Natural killer cell (primary cell): ENCODE measurements around the gene IGFBP7. TPM values are rescaled to one million over a fixed set of nuclear protein-coding genes. Genes with fewer than 3 reads are reported as not detected.

Source experiments
- ATAC-seq, 3 donors: fragments of 150-1000 bp in 2 of 3; fragments of 200-7000 bp in 1 of 3; cut with Tn5 transposase; 1 replicate in 1 of 3; 2 replicates in 2 of 3; pipeline ENCODE4 v1.10.0; 2021; ENCODE audit warnings: mild to moderate bottlenecking in 2 of 3, moderate library complexity in 2 of 3
- DNase-seq, 2 donors: peaks; one replicate each; pipeline versions ENCODE4 v3.0.0 to v3.0.0-alpha.2; 2013 to 2021; ENCODE audit warnings: mixed read lengths in 1 of 2
- H3K27ac ChIP-seq: one replicate; pipeline ENCODE4 v1.5.1; 2013; ENCODE audit warnings: mild to moderate bottlenecking, low read length
- H3K27me3 ChIP-seq: one replicate; pipeline ENCODE4 v1.6.1; 2013; ENCODE audit warnings: low read length; ENCODE audit not compliant: control insufficient read depth, insufficient read depth
- H3K36me3 ChIP-seq: one replicate; pipeline ENCODE4 v1.6.1; 2013; ENCODE audit warnings: low read length; ENCODE audit not compliant: control insufficient read depth, insufficient read depth
- H3K4me1 ChIP-seq: one replicate; pipeline ENCODE4 v1.6.1; 2013; ENCODE audit warnings: low read length; ENCODE audit not compliant: control insufficient read depth, insufficient read depth
- H3K4me3 ChIP-seq: one replicate; pipeline ENCODE4 v1.5.1; 2013; ENCODE audit warnings: low read length
- H3K9me3 ChIP-seq: one replicate; pipeline ENCODE4 v1.6.1; 2013; ENCODE audit warnings: low read length; ENCODE audit not compliant: control insufficient read depth, insufficient read depth
- H3K27ac Mint-ChIP-seq, 2 donors: one replicate each; pipeline ENCODE4 v1.8.0; 2022; ENCODE audit warnings: mild to moderate bottlenecking in 2 of 2, mixed read lengths in 2 of 2, moderate library complexity in 1 of 2
- H3K27me3 Mint-ChIP-seq, 2 donors: one replicate each; pipeline ENCODE4 v1.8.0; 2022; ENCODE audit warnings: low read depth in 2 of 2, mixed read lengths in 2 of 2
- H3K36me3 Mint-ChIP-seq: one replicate; pipeline ENCODE4 v1.8.0; 2022; ENCODE audit warnings: mixed read lengths
- H3K4me1 Mint-ChIP-seq, 2 donors: one replicate each; pipeline ENCODE4 v1.8.0; 2022; ENCODE audit warnings: mixed read lengths in 2 of 2
- H3K4me3 Mint-ChIP-seq: one replicate; pipeline ENCODE4 v1.8.0; 2022; ENCODE audit warnings: mild to moderate bottlenecking, moderate library complexity, mixed read lengths
- H3K9me3 Mint-ChIP-seq, 2 donors: one replicate each; pipeline ENCODE4 v1.8.0; 2022; ENCODE audit warnings: mixed read lengths in 2 of 2
- CTCF ChIP-seq: fragments of 200-600 bp; IDR thresholded peaks from one replicate; pipeline ENCODE4 v1.8.0; 2022; ENCODE audit warnings: antibody characterized with exemption
- WGBS: methylation state at CpG from one replicate; pipeline ENCODE4 v1.1.7; 2013; ENCODE audit warnings: missing lambda C conversion rate; ENCODE audit not compliant: insufficient coverage; 5-methylcytosine and 5-hydroxymethylcytosine counted together
- intact Hi-C: fragments of 100-400 bp; cut with micrococcal nuclease; formaldehyde crosslinking; loops from one replicate; pipeline ENCODE4 v1.14.2; 2022
- total RNA-seq, 4 donors: library from RNA; stranded (reverse); fragments of 120-200 nt in 1 of 4; gene quantifications; one replicate each; pipeline versions ENCODE4 v1.2.3 to v1.2.4, GENCODE V29; 2013 to 2022

Gene IGFBP7
- total RNA-seq, 3 donors from 2014 or later (not counting 1 experiment from before 2014, with no cell fraction given) = 88.8 to 107 (median 101) TPM

- DNase-seq (no peak), ATAC-seq (no peak)
- no peaks in the 10 kb centered on the region for H3K27me3 ChIP-seq
- intact Hi-C loops = no loop called here
- no peaks in the 10 kb centered on the region for H3K36me3 ChIP-seq
- no peak overlapping the region for H3K4me3 ChIP-seq
- Mint-ChIP-seq H3K27ac (no peak overlapping the region), H3K4me1 (peaks cover 78 to 90% of the 10 kb centered on the region in 2 donors), H3K9me3 (no peaks in the 10 kb centered on the region), H3K27me3 (no peaks in the 10 kb centered on the region), H3K36me3 (no peaks in the 10 kb centered on the region), H3K4me3 (no peak overlapping the region)
- H3K27ac ChIP-seq = no peak overlapping the region
- no peaks in the 10 kb centered on the region for H3K9me3 ChIP-seq
- TF ChIP-seq CTCF = no peak
- 33% methylated on average over 1 of the region's 4 CpGs for WGBS
- peaks cover 29% of the 10 kb centered on the region for H3K4me1 ChIP-seq
Measured at GRCh38 chr4:57076646-57077045, 33.5 kb downstream of the IGFBP7 start.

GRCh38 chr4:57075367-57075766 lies 34.8 kb downstream of the IGFBP7 start:
- no peak overlapping the region for H3K4me3 ChIP-seq
- DNase-seq = no peak
- TF ChIP-seq CTCF = no peak
- H3K27ac ChIP-seq = no peak overlapping the region
- no peaks in the 10 kb centered on the region for H3K36me3 ChIP-seq
- H3K9me3 ChIP-seq = no peaks in the 10 kb centered on the region
- peaks cover 78 to 90% of the 10 kb centered on the region in 2 donors for H3K4me1 Mint-ChIP-seq
- intact Hi-C loops = no loop called here
- no peaks in the 10 kb centered on the region for H3K36me3 Mint-ChIP-seq
- H3K4me1 ChIP-seq = peaks cover 16% of the 10 kb centered on the region
- no peaks in the 10 kb centered on the region for H3K9me3 Mint-ChIP-seq
- H3K4me3 Mint-ChIP-seq = no peak overlapping the region
- ATAC-seq = no peak
- H3K27me3 ChIP-seq = no peaks in the 10 kb centered on the region
- peak overlapping the region; percentile 31 to 51 for H3K27ac Mint-ChIP-seq
- no peaks in the 10 kb centered on the region for H3K27me3 Mint-ChIP-seq

GRCh38 chr4:57074744-57075143 lies 35.4 kb downstream of the IGFBP7 start:
- Histone ChIP-seq H3K4me1 (peaks cover 10% of the 10 kb centered on the region), H3K4me3 (no peak overlapping the region), H3K36me3 (no peaks in the 10 kb centered on the region), H3K27ac (no peak overlapping the region), H3K9me3 (no peaks in the 10 kb centered on the region), H3K27me3 (no peaks in the 10 kb centered on the region)
- intact Hi-C loops = loop anchor here (5.0 kb wide), 1 partner anchor 33 kb away; no protein-coding TSS in a partner anchor
- 80% methylated on average over 1 of the region's 4 CpGs for WGBS
- ATAC-seq = no peak
- Mint-ChIP-seq H3K27ac (peak overlapping the region; percentile 10 to 51), H3K27me3 (no peaks in the 10 kb centered on the region), H3K4me3 (no peak overlapping the region), H3K4me1 (peaks cover 75 to 89% of the 10 kb centered on the region in 2 donors), H3K36me3 (no peaks in the 10 kb centered on the region), H3K9me3 (no peaks in the 10 kb centered on the region)
- TF ChIP-seq CTCF = no peak
- DNase-seq = no peak

- peak overlapping the region in 1 of 2 donors; percentile 10 for H3K27ac Mint-ChIP-seq
- Histone ChIP-seq H3K36me3 (no peaks in the 10 kb centered on the region), H3K27ac (no peak overlapping the region), H3K9me3 (no peaks in the 10 kb centered on the region), H3K27me3 (no peaks in the 10 kb centered on the region), H3K4me3 (no peak overlapping the region), H3K4me1 (peaks cover 6% of the 10 kb centered on the region)
- 63% methylated on average over 5 of the region's 5 CpGs for WGBS
- H3K27me3 Mint-ChIP-seq = no peaks in the 10 kb centered on the region
- DNase-seq (no peak), ATAC-seq (peak in 2 of 3 donors; percentile 24 to 36)
- H3K36me3 Mint-ChIP-seq = no peaks in the 10 kb centered on the region
- no peak for TF ChIP-seq CTCF
- no peaks in the 10 kb centered on the region for H3K9me3 Mint-ChIP-seq
- intact Hi-C loops = loop anchor here (5.0 kb wide), 1 partner anchor 34 kb away; no protein-coding TSS in a partner anchor
- no peak overlapping the region for H3K4me3 Mint-ChIP-seq
- peaks cover 71 to 89% of the 10 kb centered on the region in 2 donors for H3K4me1 Mint-ChIP-seq
Measured at GRCh38 chr4:57073559-57073958, 36.6 kb downstream of the IGFBP7 start.
